ENCODE data around the gene LRRC8B.

Gene LRRC8B

GRCh38 chr1:89555550-89555949, 30.9 kb downstream of the LRRC8B start:
- Histone ChIP-seq H3K36me3 (replicated peaks) (no peaks in the 10 kb centered on the region), H3K4me3 (ENCODE audit: low read depth, low read length) (no peak overlapping the region), H3K27ac (no peak overlapping the region), H3K27me3 (replicated peaks) (no peaks in the 10 kb centered on the region)
- in situ Hi-C loops (cut with HindIII; ENCODE audit: low pct_ligation_motif_present, low sequenced_read_pairs): no loop called here
- TF ChIP-seq, protein P1, sequence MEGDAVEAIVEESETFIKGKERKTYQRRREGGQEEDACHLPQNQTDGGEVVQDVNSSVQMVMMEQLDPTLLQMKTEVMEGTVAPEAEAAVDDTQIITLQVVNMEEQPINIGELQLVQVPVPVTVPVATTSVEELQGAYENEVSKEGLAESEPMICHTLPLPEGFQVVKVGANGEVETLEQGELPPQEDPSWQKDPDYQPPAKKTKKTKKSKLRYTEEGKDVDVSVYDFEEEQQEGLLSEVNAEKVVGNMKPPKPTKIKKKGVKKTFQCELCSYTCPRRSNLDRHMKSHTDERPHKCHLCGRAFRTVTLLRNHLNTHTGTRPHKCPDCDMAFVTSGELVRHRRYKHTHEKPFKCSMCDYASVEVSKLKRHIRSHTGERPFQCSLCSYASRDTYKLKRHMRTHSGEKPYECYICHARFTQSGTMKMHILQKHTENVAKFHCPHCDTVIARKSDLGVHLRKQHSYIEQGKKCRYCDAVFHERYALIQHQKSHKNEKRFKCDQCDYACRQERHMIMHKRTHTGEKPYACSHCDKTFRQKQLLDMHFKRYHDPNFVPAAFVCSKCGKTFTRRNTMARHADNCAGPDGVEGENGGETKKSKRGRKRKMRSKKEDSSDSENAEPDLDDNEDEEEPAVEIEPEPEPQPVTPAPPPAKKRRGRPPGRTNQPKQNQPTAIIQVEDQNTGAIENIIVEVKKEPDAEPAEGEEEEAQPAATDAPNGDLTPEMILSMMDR (IDR thresholded peaks at IDR 0.05; ENCODE audit: low read depth, low read length, missing control alignments): no peak
- DNase-seq: no peak

GRCh38 chr1:89556726-89557444, 32.3 kb downstream of the LRRC8B start:
- H3K4me3 ChIP-seq (ENCODE audit: low read depth, low read length): no peak overlapping the region
- no peak for DNase-seq
- no peaks in the 10 kb centered on the region for H3K27me3 ChIP-seq (replicated peaks)
- in situ Hi-C loops (cut with HindIII; ENCODE audit: low pct_ligation_motif_present, low sequenced_read_pairs): no loop called here
- no peak overlapping the region for H3K27ac ChIP-seq
- TF ChIP-seq, protein P1 (IDR thresholded peaks at IDR 0.05; ENCODE audit: low read depth, low read length, missing control alignments): no peak
- H3K36me3 ChIP-seq (replicated peaks): no peaks in the 10 kb centered on the region

DNA sequence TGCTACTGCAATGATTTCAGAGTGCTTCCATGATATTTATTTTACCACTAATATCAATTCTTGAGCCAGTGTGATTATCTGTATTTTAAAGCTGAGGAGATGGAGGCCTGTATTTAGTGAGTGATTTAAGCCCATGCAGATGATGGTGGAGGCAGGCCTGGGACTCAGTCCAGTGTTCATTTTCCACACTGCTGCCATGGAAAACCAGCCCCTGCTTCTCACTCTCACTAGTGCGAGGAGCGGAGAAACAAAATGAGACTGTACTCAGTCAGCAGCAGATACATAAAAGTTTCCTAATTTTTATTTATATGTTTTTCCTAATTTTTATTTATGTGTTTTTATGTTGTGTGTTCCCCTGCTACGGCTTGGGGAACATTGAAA, 32.8 kb downstream of the LRRC8B start:
- Histone ChIP-seq H3K27me3 (replicated peaks) (no peaks in the 10 kb centered on the region), H3K4me3 (ENCODE audit: low read depth, low read length) (no peak overlapping the region), H3K27ac (no peak overlapping the region), H3K36me3 (replicated peaks) (no peaks in the 10 kb centered on the region)
- DNase-seq: no peak
- in situ Hi-C loops (cut with HindIII; ENCODE audit: low pct_ligation_motif_present, low sequenced_read_pairs): no loop called here
- TF ChIP-seq, protein P1 (IDR thresholded peaks at IDR 0.05; ENCODE audit: low read depth, low read length, missing control alignments): no peak

DNA sequence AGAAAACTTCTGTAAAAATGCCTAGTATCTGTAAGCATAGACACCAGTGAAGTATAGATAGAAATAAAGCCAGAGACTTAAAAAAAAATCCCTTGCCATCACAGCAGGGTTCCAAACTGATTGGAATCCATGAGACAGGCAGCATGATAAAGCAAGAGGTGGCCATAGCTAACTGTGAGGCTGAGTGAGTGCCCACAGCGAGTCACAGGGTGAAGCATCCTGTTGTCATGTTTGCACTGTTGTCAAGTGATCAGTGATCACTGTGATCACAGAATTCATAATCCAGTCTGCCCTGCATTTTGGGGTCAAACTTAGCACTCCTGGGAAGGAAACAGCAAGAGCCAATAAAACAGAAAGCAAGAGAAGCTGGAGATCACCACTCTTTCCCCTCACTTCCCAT, 33.3 kb downstream of the LRRC8B start:
- no peak overlapping the region for H3K27ac ChIP-seq
- H3K27me3 ChIP-seq (replicated peaks): no peaks in the 10 kb centered on the region
- no peaks in the 10 kb centered on the region for H3K36me3 ChIP-seq (replicated peaks)
- in situ Hi-C loops (cut with HindIII; ENCODE audit: low pct_ligation_motif_present, low sequenced_read_pairs): no loop called here
- no peak overlapping the region for H3K4me3 ChIP-seq (ENCODE audit: low read depth, low read length)
- TF ChIP-seq, protein P1 (IDR thresholded peaks at IDR 0.05; ENCODE audit: low read depth, low read length, missing control alignments): no peak
- no peak for DNase-seq

- H3K36me3 ChIP-seq (replicated peaks): no peaks in the 10 kb centered on the region
- no peak for DNase-seq
- no peak overlapping the region for H3K4me3 ChIP-seq (ENCODE audit: low read depth, low read length)
- H3K27me3 ChIP-seq (replicated peaks): no peaks in the 10 kb centered on the region
- in situ Hi-C loops (cut with HindIII; ENCODE audit: low pct_ligation_motif_present, low sequenced_read_pairs): no loop called here
- H3K27ac ChIP-seq: no peak overlapping the region
- TF ChIP-seq, protein P1 (IDR thresholded peaks at IDR 0.05; ENCODE audit: low read depth, low read length, missing control alignments): no peak
These were observed 39.5 kb downstream of the LRRC8B start for GRCh38 chr1:89563957-89564604.
